NOMO-1 treated with DMSO at 0.1 percent for 48 hours (cell line): Measurements from ENCODE around the gene SCN5A.

Source experiments
- DNase-seq: peaks from one replicate; lab custom pipeline; 2025; ENCODE audit not compliant: unreplicated experiment; lab: John Stamatoyannopoulos, UW

SCN5A gene

GRCh38 chr3:38649500-38650247, at the start of gene SCN5A:
TSS of gene SCN5A (minus strand) at chr3:38649687. CDS start at chr3:38633307, 16,380 bp downstream.
- peak; percentile 26 for DNase-seq

- DNase-seq: no peak
These were observed 49.3 kb upstream of the SCN5A start for GRCh38 chr3:38698760-38699159.

GRCh38 chr3:38698061-38698460, 48.6 kb upstream of the SCN5A start:
- no peak for DNase-seq

GRCh38 chr3:38696034-38696433, 46.5 kb upstream of the SCN5A start:
- no peak for DNase-seq

GRCh38 chr3:38690185-38690584, 40.7 kb upstream of the SCN5A start:
- DNase-seq: no peak

- no peak for DNase-seq
These were observed 40.3 kb upstream of the SCN5A start for GRCh38 chr3:38689774-38690173.

- no peak for DNase-seq
These were observed 39.9 kb upstream of the SCN5A start for GRCh38 chr3:38689346-38689745.

- peak; percentile 73 for DNase-seq
These were observed 37.8 kb upstream of the SCN5A start for GRCh38 chr3:38687321-38687720.

GRCh38 chr3:38684546-38684945, 35.1 kb upstream of the SCN5A start:
- DNase-seq: no peak

GRCh38 chr3:38669668-38670067, 20.2 kb upstream of the SCN5A start:
- DNase-seq: no peak

- DNase-seq: peak; percentile 22
These were observed 13.1 kb upstream of the SCN5A start for GRCh38 chr3:38662544-38662943.

- no peak for DNase-seq
These were observed 9.4 kb upstream of the SCN5A start for GRCh38 chr3:38658841-38659240.

- DNase-seq: no peak
These were observed 7.9 kb upstream of the SCN5A start for GRCh38 chr3:38657369-38657768.

- peak; percentile 29 for DNase-seq
These were observed 6.3 kb upstream of the SCN5A start for GRCh38 chr3:38655708-38656300.

GRCh38 chr3:38653685-38654537, 4.4 kb upstream of the SCN5A start:
- DNase-seq: no peak

- no peak for DNase-seq
These were observed 3.4 kb upstream of the SCN5A start for GRCh38 chr3:38652934-38653333.

GRCh38 chr3:38651153-38651789, 1.8 kb upstream of the SCN5A start:
- DNase-seq: peak; percentile 41

GRCh38 chr3:38650248-38650951, 913 bp upstream of the SCN5A start:
- no peak for DNase-seq

GRCh38 chr3:38648659-38649499, 608 bp downstream of the SCN5A start:
- no peak for DNase-seq
